ENCODE data around the gene TBL1XR1. TPM values are rescaled to one million over a fixed set of nuclear protein-coding genes. Genes with fewer than 3 reads are reported as not detected.

TBL1XR1 gene
- total and polyA plus RNA-seq, 2 donors (not counting 3 experiments of a cell fraction or from before 2014, with no cell fraction given), result 26.9 to 146 TPM

DNA sequence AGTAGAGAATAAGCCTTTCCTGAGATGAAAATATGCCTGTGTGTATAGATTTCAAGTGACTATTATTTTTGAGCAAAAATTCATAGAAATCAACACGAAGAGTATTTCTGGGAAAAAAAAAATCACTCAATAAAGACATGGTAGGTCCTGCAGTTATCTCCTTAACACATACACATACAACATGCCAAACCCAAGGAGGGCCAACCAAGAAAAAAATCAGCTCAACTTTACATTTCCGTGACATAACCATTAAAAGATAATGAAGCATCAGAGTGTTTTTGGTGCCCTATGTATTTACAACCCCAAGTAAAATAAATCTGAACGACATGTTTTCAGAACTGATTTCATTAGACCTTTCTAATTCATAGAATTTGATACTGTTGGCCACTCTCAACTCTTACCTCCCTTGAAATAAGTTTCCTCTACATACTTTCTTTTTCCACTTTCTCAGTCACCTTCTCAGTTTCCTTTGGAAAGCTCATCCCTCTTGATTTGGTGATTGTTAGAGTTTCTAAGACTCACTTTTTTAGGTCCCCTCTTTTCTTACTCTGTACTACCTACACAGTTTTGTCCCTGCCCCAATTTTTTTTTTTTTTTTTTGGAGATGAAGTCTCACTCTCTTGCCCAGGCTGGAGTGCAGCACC lies 162.3 kb downstream of the TBL1XR1 start:
- dilution Hi-C loops (cut with MboI; ENCODE audit: extremely low pct_ligation_motif_present, low sequenced_read_pairs) (no loop called here), intact Hi-C loops (cut with micrococcal nuclease) (no loop called here)
- Histone ChIP-seq H3K9me1 (replicated peaks; ENCODE audit: control insufficient read depth, extremely low read depth, insufficient read depth, low read length) (no peaks in the 10 kb centered on the region), H3K9ac (replicated peaks; ENCODE audit: extremely low read depth, insufficient read depth, low read length) (no peak overlapping the region), H3K9me3 (replicated peaks; ENCODE audit: control insufficient read depth, insufficient read depth, low read length) (no peaks in the 10 kb centered on the region), H4K20me1 (replicated peaks; ENCODE audit: control insufficient read depth, extremely low read depth, insufficient read depth, low read length) (no peaks in the 10 kb centered on the region), H3K27ac (ENCODE audit: insufficient read depth, low read depth, low read length) (no peak overlapping the region), H3K79me2 (ENCODE audit: control insufficient read depth, insufficient read depth, low read length) (no peaks in the 10 kb centered on the region), H3K4me2 (ENCODE audit: insufficient read depth, low read length) (no peak overlapping the region), H3K4me1 (ENCODE audit: control insufficient read depth, extremely low read depth, insufficient read depth, low read length) (no peaks in the 10 kb centered on the region), H2AFZ (ENCODE audit: low read depth, low read length) (no peak overlapping the region), H3K36me3 (ENCODE audit: control insufficient read depth in 2 of 2, extremely low read depth in 1 of 2, insufficient read depth in 2 of 2, low read length in 2 of 2) (peaks cover 6 to 14% of the 10 kb centered on the region in 2 experiments), H3K4me3 (replicated peaks in 1 of 3; ENCODE audit: insufficient read depth in 1 of 3, low read depth in 1 of 3, low read length in 3 of 3) (no peak overlapping the region), H3K27me3 (ENCODE audit: control insufficient read depth in 2 of 2, insufficient read depth in 2 of 2, low read length in 2 of 2) (no peaks in the 10 kb centered on the region)
- CTCF ChIA-PET, result interaction anchor here (0.6 to 2.3 kb wide), 2 partner anchors 12 to 16 kb away, joined by 4 to 7 read pairs; no protein-coding TSS in a partner anchor
- TF ChIP-seq JUN (IDR thresholded peaks at IDR 0.05; ENCODE audit: borderline replicate concordance, insufficient read depth, insufficient read length, low read depth) (no peak), MYC (IDR thresholded peaks at IDR 0.05; ENCODE audit: low read depth, low read length) (no peak), CTCF (IDR thresholded peaks at IDR 0.05; ENCODE audit: extremely low read depth in 1 of 2, insufficient read depth in 1 of 2, low read depth in 1 of 2, low read length in 2 of 2) (no peak), EZH2 (IDR thresholded peaks at IDR 0.05; ENCODE audit: borderline replicate concordance, low read depth, low read length, severe bottlenecking) (no peak), GATA2 (IDR thresholded peaks at IDR 0.05; ENCODE audit: insufficient read depth, insufficient read length, low read depth, low read length) (no peak), FOS (IDR thresholded peaks at IDR 0.05; ENCODE audit: borderline replicate concordance, insufficient read depth, low read length) (no peak), MAX (IDR thresholded peaks at IDR 0.05; ENCODE audit: insufficient read depth, insufficient read length) (no peak), POLR2A (IDR thresholded peaks at IDR 0.05; ENCODE audit: low read depth, low read length) (no peak), POLR2AphosphoS5 (IDR thresholded peaks at IDR 0.05; ENCODE audit: insufficient read depth, low read depth, low read length) (no peak)
- BruUV-seq (replicated peaks), result no TSS peak
- DNase-seq (ENCODE audit: low read depth, low spot score) (no peak), FAIRE-seq (no peak)
- POLR2A ChIA-PET, result no interaction called here

Data from endothelial cell of umbilical vein (primary cell).